ENCODE measurements around the gene SLC35F4. TPM values are rescaled to one million over a fixed set of nuclear protein-coding genes. Genes with fewer than 3 reads are reported as not detected.

SLC35F4 gene
- total and polyA plus RNA-seq, 10 of the 15 experiments (the other 5 are each of a cell fraction or from before 2014, with no cell fraction given), result 0.06 to 0.30 TPM; not detected in 8

- no peak overlapping the region for H2AFZ ChIP-seq (ENCODE audit: control insufficient read depth, low read depth, low read length)
- ATAC-seq (no peak), FAIRE-seq (no peak), DNase-seq (ENCODE audit: low read depth, low spot score) (no peak)
- ChIA-PET POLR2A (no interaction called here), CTCF (no interaction called here), RAD21 (ENCODE audit: unreplicated experiment) (no interaction called here), SMC1A (ENCODE audit: uncharacterized antibody, unreplicated experiment) (interaction anchor here (1.5 kb wide), 1 partner anchor 26 kb away, joined by 5 read pairs; no protein-coding TSS in a partner anchor)
- H3K9me3 ChIP-seq (replicated peaks; ENCODE audit: control insufficient read depth, insufficient read depth, low read length), result no peaks in the 10 kb centered on the region
- H4K20me1 ChIP-seq (ENCODE audit: control insufficient read depth, insufficient read depth), result no peaks in the 10 kb centered on the region
- no peaks in the 10 kb centered on the region for H3K4me1 ChIP-seq (ENCODE audit: control insufficient read depth, insufficient read depth, low read length)
- no peaks in the 10 kb centered on the region for H3K36me3 ChIP-seq (ENCODE audit: control insufficient read depth in 2 of 2, insufficient read depth in 2 of 2, low read length in 1 of 2)
- no peaks in the 10 kb centered on the region for H3K79me2 ChIP-seq (ENCODE audit: control insufficient read depth, insufficient read depth, low read length)
- intact Hi-C loops (cut with micrococcal nuclease; ENCODE audit: unreplicated experiment), result no loop called here
- 3% methylated on average over 3 of the region's 3 CpGs for WGBS (ENCODE audit: insufficient coverage, insufficient replicate concordance, low lambda C conversion rate, missing lambda C conversion rate)
- H3K27ac ChIP-seq (ENCODE audit: control insufficient read depth, insufficient read depth), result no peak overlapping the region
- no peak overlapping the region for H3K4me2 ChIP-seq (ENCODE audit: control insufficient read depth, insufficient read depth)
- no TSS peak for BruUV-seq (replicated peaks)
- TF ChIP-seq POU2F2 (IDR thresholded peaks at IDR 0.05; ENCODE audit: borderline replicate concordance, low read depth, low read length), result no peak
- TF ChIP-seq NR2C1 (IDR thresholded peaks at IDR 0.05), result no peak
- TF ChIP-seq PKNOX1 (IDR thresholded peaks at IDR 0.05), result no peak
- TF ChIP-seq CTCF (IDR thresholded peaks at IDR 0.05 in 2 of 3, conservative IDR thresholded peaks at IDR 0.05 in 1 of 3; ENCODE audit: control insufficient read depth in 2 of 3, extremely low read depth in 1 of 3, insufficient read depth in 1 of 3, low read depth in 3 of 3, low read length in 3 of 3), result no peak
- TF ChIP-seq SIN3A (IDR thresholded peaks at IDR 0.05; ENCODE audit: low read depth, low read length), result no peak
- no peak for TF ChIP-seq SMC3 (IDR thresholded peaks at IDR 0.05; ENCODE audit: borderline replicate concordance, low read length)
- TF ChIP-seq SREBF1 (IDR thresholded peaks at IDR 0.05; ENCODE audit: low read length), result no peak
- TF ChIP-seq SMAD5 (IDR thresholded peaks at IDR 0.05; ENCODE audit: low read depth), result no peak
- TF ChIP-seq BACH1 (IDR thresholded peaks at IDR 0.05; ENCODE audit: borderline replicate concordance), result no peak
- no peak for TF ChIP-seq SUPT20H (IDR thresholded peaks at IDR 0.05; ENCODE audit: borderline replicate concordance, control insufficient read depth, low read depth, low read length)
- no peak for TF ChIP-seq BCL11A (IDR thresholded peaks at IDR 0.05; ENCODE audit: low read depth, low read length)
- no peak for TF ChIP-seq YY1 (IDR thresholded peaks at IDR 0.05; ENCODE audit: low read depth, low read length)
- TF ChIP-seq CEBPZ (IDR thresholded peaks at IDR 0.05; ENCODE audit: low read depth, low read length), result no peak
- in situ Hi-C loops (cut with MboI), result no loop called here
- no peak overlapping the region for H3K9ac ChIP-seq (ENCODE audit: control insufficient read depth, insufficient read depth, low read length)
- no peak overlapping the region for H3K4me3 ChIP-seq
- H3K27me3 ChIP-seq (replicated peaks in 1 of 2; ENCODE audit: control insufficient read depth in 2 of 2, insufficient read depth in 2 of 2, low read length in 1 of 2), result no peaks in the 10 kb centered on the region
Measured at GRCh38 chr14:57845802-57846531, 19.9 kb downstream of the SLC35F4 start.
